ENCODE results near the gene KCNH4.
A peak's percentile ranks its signal among the peaks of the same experiment; 100 is the strongest.
"Not testable (repeated sequence)": the region's sequence is repeated elsewhere in the genome, so short reads cannot be mapped to it uniquely, and the experiment has no call there.

Gene KCNH4

GRCh38 chr17:42179911-42180410 lies 981 bp downstream of the KCNH4 start:
- peak in 25 of 56 donors; percentile 7 to 70 (median 25) for DNase-seq

DNA sequence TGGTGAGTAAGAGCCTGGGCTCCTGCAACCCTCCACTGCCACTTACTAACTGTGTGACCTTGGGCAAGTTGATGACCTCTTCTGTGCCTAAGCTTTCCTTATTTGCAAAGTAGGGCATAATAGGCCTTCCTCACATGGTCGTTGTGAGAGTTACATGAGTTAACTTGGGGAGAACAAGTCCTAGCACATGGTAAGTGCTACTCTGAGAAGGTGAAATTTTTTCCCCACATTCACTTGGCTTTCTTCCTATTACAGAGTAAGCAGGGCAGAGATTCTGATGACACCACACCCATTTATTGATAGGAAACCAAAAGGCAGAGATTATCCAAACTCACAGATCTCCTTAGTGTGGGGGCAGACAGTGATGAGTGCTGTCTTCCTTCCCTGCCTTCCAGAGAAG lies 1.6 kb downstream of the KCNH4 start:
- DNase-seq, result no peak

DNA sequence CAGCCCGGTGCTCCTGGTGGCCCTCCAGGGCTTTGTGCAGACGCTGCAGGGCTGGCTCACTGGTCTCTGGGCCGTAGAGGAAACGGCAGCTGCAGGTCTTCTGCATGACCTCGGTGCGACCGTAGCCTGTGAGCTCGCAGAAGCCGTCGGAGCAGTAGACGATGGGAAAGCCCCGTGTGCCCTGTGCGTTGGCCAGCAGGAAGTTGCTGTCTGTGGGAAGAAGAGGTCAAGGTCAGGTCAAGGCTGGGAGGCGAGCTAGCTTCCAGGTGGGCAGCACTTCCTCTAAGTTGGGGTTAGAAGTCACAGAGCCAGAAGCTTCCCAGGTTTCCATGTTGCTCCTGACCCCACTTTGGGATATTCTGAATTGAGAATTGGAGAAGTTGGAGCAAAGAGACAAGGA lies 2.1 kb downstream of the KCNH4 start:
- no peak for DNase-seq

DNA sequence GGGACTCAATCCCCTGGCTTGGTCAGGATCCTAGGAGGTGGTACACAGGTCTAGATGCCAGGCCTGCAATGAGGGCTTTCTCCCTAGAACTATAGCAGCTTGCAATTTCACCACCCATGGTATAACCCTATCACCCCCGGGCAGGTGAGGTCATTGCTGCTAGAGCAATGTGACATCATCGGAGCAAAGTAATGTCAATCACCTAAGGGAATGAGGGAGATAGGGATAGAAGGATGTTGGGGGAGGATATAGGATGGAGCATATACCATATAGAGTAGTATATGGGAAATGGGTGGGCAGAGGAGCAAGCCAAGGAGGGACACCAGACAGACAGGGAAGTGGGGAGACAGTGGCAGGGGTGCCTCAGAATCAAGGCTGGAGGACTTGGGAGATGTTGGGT lies 3.3 kb downstream of the KCNH4 start:
- DNase-seq, result no peak

- DNase-seq, result peak in 32 of 56 donors; percentile 4 to 74 (median 46)
Observed at GRCh38 chr17:42174126-42174783, 6.7 kb downstream of the KCNH4 start.

- DNase-seq, result peak in 26 of 56 donors; percentile 4 to 74 (median 26)
Observed at GRCh38 chr17:42171831-42172230, 9.1 kb downstream of the KCNH4 start.

GRCh38 chr17:42169351-42169750 lies 11.6 kb downstream of the KCNH4 start:
- DNase-seq, result no peak

DNA sequence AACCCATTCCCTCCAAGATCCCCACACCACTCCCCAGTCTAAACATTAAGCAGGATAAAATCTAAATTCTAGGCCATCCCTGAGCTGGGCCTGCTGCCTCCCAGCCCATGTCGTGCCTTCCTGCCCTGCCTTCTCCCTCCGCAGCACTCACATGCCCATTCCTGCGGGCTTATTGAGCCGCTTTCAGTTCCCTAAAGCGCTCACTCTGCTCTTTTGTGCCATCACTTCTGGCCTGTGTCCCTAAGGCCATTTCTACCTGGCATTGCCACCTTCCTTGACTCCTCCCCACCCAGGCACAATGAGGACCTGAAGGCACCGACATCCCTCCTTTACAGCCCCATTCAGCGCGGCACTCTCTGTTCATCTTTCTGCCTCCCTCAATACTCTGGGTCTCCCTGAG lies 13.1 kb downstream of the KCNH4 start:
- DNase-seq, result no peak

GRCh38 chr17:42166196-42166763 lies 14.7 kb downstream of the KCNH4 start:
- no peak for DNase-seq

DNA sequence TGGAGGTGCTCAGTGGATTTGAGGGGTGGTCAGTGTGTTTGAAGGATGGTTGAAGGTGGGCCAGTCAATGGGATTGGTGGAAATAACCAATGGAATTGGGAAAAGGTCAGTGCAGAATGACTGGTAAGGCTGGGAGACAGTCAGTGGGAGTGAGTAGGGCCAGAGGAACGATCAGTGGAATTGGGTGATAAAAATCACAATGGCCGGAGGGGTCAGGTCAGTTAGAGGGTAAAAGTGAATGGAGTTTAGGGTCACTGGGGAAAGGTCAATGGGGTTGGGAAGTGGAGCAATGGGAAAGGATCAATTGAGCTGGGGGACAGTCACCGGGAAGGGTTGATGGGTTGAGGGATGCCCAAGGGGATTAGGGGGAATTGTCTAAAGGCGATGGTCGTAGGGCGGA lies 15.2 kb downstream of the KCNH4 start:
- no peak for DNase-seq

- DNase-seq, result no peak
Observed at GRCh38 chr17:42163696-42164407, 17.1 kb downstream of the KCNH4 start.

GRCh38 chr17:42163113-42163512 lies 17.8 kb downstream of the KCNH4 start:
- DNase-seq, result peak in 2 of 56 donors; percentile 15 to 20

DNA sequence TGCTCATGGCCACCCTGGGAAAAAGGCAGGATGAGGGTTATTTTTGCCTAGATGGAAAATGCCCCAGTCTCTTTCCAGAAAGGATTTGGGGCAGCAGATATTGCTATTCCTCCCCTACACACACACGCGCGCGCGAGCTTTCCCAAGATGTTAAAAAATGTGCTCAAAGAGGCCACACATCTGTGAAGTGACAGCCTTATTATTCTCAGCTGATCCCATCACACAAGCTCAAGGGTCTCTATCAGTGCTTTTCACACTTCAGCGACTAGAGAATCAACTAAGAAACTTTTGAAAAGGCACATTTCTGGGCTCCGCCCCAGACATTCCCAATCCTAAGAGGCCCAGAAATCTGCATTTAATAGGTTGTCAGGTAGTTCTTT lies 20.4 kb downstream of the KCNH4 start:
- DNase-seq, result no peak

DNA sequence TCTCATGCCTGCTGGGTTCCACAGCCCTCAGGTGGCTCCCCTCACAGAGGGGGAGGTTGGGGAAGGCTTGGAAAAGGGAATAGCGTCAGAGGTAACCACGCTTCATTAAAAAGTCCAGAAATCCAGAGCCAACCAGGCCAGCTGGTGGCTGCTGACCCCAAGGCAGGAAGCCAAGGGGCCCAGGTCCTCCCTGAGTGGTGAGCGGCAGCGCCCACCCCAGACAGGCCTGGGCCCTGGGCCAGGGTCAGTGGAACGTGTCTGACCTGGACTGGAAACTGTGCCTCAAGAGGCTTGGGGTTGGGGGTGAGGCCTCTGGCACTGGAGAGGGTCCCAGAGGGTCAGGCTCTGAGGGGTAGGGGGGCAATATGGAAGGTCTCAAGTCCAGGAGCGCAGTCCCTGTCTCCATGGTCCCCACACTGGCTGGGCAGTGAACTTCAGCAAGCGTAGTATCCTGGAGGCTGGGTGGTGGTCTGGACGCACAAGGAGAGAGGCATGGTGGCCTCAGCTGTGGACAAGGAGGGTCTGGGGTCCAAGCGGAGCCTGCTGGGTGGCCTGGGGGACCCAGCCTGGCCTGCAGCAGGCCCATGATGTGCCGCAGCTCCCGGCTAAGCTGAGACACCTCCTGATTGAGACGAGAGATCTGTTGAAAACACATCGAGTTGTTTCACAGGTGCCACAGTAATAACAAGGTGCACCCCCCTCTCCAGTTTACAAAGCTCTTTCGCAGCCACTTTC lies 21.0 kb downstream of the KCNH4 start:
- no peak for DNase-seq

GRCh38 chr17:42155614-42156045 lies 25.3 kb downstream of the KCNH4 start:
- DNase-seq, result peak in 1 of 56 donors; percentile 30

GRCh38 chr17:42153919-42154742 lies 26.8 kb downstream of the KCNH4 start:
- no peak for DNase-seq

DNA sequence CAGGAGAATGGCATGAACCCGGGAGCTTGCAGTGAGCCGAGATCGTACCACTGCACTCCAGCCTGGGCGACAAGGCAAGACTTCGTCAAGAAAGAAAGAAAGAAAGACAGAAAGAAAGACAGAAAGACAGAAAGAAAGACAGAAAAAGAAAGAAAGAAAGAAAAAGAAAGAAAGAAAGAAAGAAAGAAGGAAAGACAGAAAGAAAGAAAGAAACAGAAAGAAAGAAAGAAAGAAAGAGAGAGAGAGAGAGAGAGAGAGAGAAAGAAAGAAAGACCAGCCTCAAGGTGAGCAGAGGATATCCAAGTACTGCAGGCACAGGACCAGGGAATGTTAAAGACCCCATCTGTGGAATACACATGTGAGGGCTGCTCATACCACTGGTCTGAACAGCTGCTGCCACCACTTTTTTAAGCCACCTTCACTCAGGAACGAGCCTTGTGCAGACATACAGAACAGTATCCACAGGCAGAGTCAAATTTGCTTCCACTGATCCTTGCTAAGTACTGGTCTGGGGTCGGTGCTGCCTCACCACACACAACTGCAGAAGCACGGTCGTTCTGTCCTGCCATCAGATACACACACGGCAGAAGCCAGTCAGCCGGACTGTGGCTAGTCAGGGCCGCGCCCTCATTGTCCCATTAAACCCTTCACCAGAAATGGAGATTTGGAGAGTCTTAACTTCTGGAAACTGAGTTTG lies 33.9 kb downstream of the KCNH4 start:
- DNase-seq, result no peak

DNA sequence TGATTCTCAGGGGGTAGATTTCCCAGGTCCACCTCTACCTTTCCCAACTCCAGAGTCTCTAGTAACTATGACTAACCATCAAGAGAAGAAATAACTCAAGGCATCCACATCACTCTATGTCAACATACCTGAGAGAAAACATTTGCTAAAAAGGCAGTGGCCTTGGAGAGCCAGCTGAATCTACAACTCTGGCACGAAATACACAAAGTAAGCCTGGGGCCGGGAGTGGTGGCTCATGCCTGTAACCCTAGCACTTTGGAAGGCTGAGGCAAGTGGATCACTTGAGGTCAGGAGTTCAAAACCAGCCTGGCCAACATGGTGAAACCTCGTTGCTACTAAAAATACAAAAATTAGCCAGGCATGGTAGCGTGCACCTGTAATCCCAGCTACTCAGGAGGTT lies 37.8 kb downstream of the KCNH4 start:
- DNase-seq, result not testable (repeated sequence)

- peak in 34 of 56 donors; percentile 17 to 87 (median 46) for DNase-seq
Observed at GRCh38 chr17:42142371-42142896, 38.5 kb downstream of the KCNH4 start.

DNA sequence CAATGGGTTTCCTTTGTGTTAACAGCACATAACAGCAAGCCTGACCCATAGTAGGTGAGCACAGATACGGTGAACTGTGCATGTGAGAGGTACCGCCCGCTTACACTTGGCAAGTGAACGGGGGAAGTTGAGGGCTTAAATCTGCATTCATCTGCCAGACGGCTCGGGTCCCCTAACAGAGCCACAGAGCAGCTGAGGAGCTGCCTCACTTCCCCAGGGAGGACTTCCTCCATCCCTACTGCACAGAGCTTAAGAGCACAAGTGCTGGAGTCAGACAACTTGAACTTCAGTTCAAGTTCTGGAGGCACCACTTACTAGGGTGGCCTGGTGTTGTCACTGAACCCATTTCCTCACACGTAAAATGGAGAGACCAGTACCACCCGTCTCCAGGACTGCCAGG lies 39.6 kb downstream of the KCNH4 start:
- no peak for DNase-seq
